Small intestine (tissue), 7 donors: Measurements from ENCODE around the gene S100A7A. TPM values are rescaled to one million over a fixed set of nuclear protein-coding genes. Genes with fewer than 3 reads are reported as not detected.
"Not testable (repeated sequence)": the region's sequence is repeated elsewhere in the genome, so short reads cannot be mapped to it uniquely, and the experiment has no call there.

Experiments
- DNase-seq, 2 donors: peaks; one replicate each; pipeline versions ENCODE4 v3.0.0 to v3.0.0-alpha.2; 2013
- FAIRE-seq: peaks from 2 replicates; lab custom pipeline; 2012; peaks lifted over from hg19 to GRCh38; lab: Jason Lieb, UNC
- H3K27ac ChIP-seq, 3 donors: one replicate each; pipeline ENCODE4 v1.5.1; 2013; ENCODE audit warnings: low read length in 2 of 3, mild to moderate bottlenecking in 2 of 3, control low read depth in 1 of 3, inconsistent platforms in 1 of 3, low read depth in 1 of 3, moderate library complexity in 1 of 3
- H3K27me3 ChIP-seq, 3 donors: one replicate each; pipeline ENCODE4 v1.6.1; 2013; ENCODE audit warnings: low read length in 3 of 3, inconsistent platforms in 1 of 3; ENCODE audit not compliant: control insufficient read depth in 3 of 3, insufficient read depth in 3 of 3
- H3K36me3 ChIP-seq, 3 donors: one replicate each; pipeline ENCODE4 v1.6.1; 2013; ENCODE audit warnings: low read length in 3 of 3, inconsistent platforms in 1 of 3, low read depth in 1 of 3, mild to moderate bottlenecking in 1 of 3, moderate library complexity in 1 of 3; ENCODE audit not compliant: control insufficient read depth in 3 of 3, insufficient read depth in 2 of 3
- H3K4me1 ChIP-seq, 3 donors: one replicate each; pipeline ENCODE4 v1.6.1; 2013; ENCODE audit warnings: low read length in 2 of 3, inconsistent platforms in 1 of 3, low read depth in 1 of 3, mild to moderate bottlenecking in 1 of 3, moderate library complexity in 1 of 3; ENCODE audit not compliant: control insufficient read depth in 3 of 3, insufficient read depth in 2 of 3
- H3K4me3 ChIP-seq, 3 donors: one replicate each; pipeline ENCODE4 v1.5.1; 2013; ENCODE audit warnings: low read length in 3 of 3, control low read depth in 1 of 3, inconsistent platforms in 1 of 3, low read depth in 1 of 3, mild to moderate bottlenecking in 1 of 3, moderate library complexity in 1 of 3
- H3K9me3 ChIP-seq, 2 donors: one replicate each; pipeline ENCODE4 v1.6.1; 2013; ENCODE audit warnings: low read depth in 1 of 2, low read length in 1 of 2; ENCODE audit not compliant: control insufficient read depth in 2 of 2, insufficient read depth in 1 of 2
- WGBS, 3 donors: extraction: QIAGEN DNeasy Blood & Tissue Kit; methylation state at CpG; one replicate each; pipeline ENCODE4 v1.1.7; 2013; 5-methylcytosine and 5-hydroxymethylcytosine counted together
- polyA plus RNA-seq, 4 donors: library from polyadenylated mRNA; stranded (reverse) in 3 of 4; unstranded in 1 of 4; fragments of 200-250 nt in 3 of 4; fragments of 120-200 nt in 1 of 4; gene quantifications; one replicate each; pipeline versions ENCODE4 v1.2.1 to v1.2.3, GENCODE V29; 2013
- donor health status: healthy with polysubstance abuse.
- donor health status: control.
- donor health status: control.
- donor health status: Bipolar disorder and iron deficiency.
- donor health status: healthy.

Gene S100A7A
- polyA plus RNA-seq, 4 donors, result not detected

DNA sequence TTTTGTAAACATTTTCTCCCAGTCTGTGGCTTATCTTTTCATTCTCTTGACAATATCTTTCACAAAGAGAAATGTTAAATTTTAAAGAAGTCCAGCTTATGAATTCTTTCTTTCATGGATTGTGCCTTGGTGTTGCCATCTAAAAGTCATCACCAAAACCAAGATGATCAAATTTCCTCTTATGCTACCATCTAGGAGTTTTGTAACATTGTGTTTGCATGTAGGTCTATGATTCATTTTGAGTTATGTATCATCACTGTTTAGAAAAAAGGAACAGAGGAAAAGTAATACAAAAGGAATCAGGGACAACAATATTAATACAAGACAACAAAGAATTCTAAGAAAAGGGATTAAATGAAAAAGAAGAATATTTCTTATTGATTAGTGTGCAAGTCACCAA, 46.4 kb downstream of the S100A7A start:
- not testable (repeated sequence) for DNase-seq, H3K4me1 ChIP-seq, H3K27ac ChIP-seq, H3K9me3 ChIP-seq, H3K36me3 ChIP-seq, FAIRE-seq, H3K4me3 ChIP-seq
- peaks cover 0 to 10% (median 0%) of the 10 kb centered on the region in 3 donors for H3K27me3 ChIP-seq

- peak; percentile 46 for DNase-seq
- Histone ChIP-seq H3K9me3 (peaks cover 0 to 3% of the 10 kb centered on the region in 2 donors), H3K36me3 (no peaks in the 10 kb centered on the region), H3K4me3 (no peak overlapping the region), H3K4me1 (peaks cover 0 to 3% (median 0%) of the 10 kb centered on the region in 3 donors), H3K27me3 (peaks cover 0 to 10% (median 0%) of the 10 kb centered on the region in 3 donors), H3K27ac (no peak overlapping the region)
- no peak for FAIRE-seq
- 20 to 24% (median 22%) methylated on average over 23 of the region's 23 CpGs for WGBS, 3 donors
These were observed 49.7 kb downstream of the S100A7A start for GRCh38 chr1:153465811-153466636.

GRCh38 chr1:153466908-153467307, 50.6 kb downstream of the S100A7A start:
- DNase-seq (no peak), FAIRE-seq (no peak)
- peaks cover 0 to 11% of the 10 kb centered on the region in 2 donors for H3K9me3 ChIP-seq
- WGBS, 3 donors, result 67 to 82% (median 78%) methylated on average over 5 of the region's 5 CpGs
- H3K4me1 ChIP-seq, result peaks cover 0 to 3% (median 0%) of the 10 kb centered on the region in 3 donors
- H3K27me3 ChIP-seq, result peaks cover 0 to 10% (median 0%) of the 10 kb centered on the region in 3 donors
- no peak overlapping the region for H3K27ac ChIP-seq
- no peak overlapping the region for H3K4me3 ChIP-seq
- H3K36me3 ChIP-seq, result no peaks in the 10 kb centered on the region

DNA sequence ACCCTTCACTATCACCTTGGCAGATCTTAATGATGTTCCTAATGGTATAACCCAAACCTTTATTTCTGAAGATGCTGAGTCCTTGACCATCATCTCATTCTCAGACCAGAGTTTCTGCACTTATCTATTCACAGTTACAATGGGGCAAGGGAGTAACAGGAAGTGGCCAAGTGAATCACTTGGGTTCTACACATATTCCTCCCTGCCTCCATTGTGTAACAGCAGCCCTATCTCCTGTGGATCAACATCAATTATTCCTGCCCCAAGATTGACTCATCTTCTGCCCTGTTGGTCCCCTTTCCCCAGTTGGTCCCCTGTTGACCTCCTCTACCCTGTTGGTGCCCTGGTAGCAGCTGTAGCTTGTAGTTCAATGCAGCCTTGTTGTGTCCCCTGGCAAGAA, 54.4 kb downstream of the S100A7A start:
- Histone ChIP-seq H3K4me3 (no peak overlapping the region), H3K36me3 (no peaks in the 10 kb centered on the region), H3K4me1 (peaks cover 0 to 3% (median 0%) of the 10 kb centered on the region in 3 donors), H3K27me3 (peaks cover 0 to 5% (median 0%) of the 10 kb centered on the region in 3 donors), H3K27ac (no peak overlapping the region), H3K9me3 (peaks cover 0 to 31% of the 10 kb centered on the region in 2 donors)
- FAIRE-seq (no peak), DNase-seq (no peak)

Other genes starting within 250 kb of the S100A7A start
- not detected for gene LELP1, start 213.1 kb upstream of the S100A7A start, polyA plus RNA-seq
- not detected for gene PRR9, start 198.9 kb upstream of the S100A7A start, polyA plus RNA-seq
- not detected for gene LORICRIN, start 156.8 kb upstream of the S100A7A start, polyA plus RNA-seq
- under 1 TPM in 1 of 4 donors, not detected in 3; 0.07 TPM for gene PGLYRP3, start 103.6 kb upstream of the S100A7A start, polyA plus RNA-seq
- under 1 TPM in 2 of 4 donors, not detected in 2; 0.18 to 0.33 TPM for gene PGLYRP4, start 67.7 kb upstream of the S100A7A start, polyA plus RNA-seq
- 100 to 1,000 TPM in 2 of 4 donors, 10 to 100 TPM in 2; 57.0 to 509 (median 97.5) TPM for gene S100A9, start 58.7 kb upstream of the S100A7A start, polyA plus RNA-seq
- 1 to 10 TPM in 2 of 4 donors, under 1 TPM in 1, not detected in 1; 0.85 to 6.7 (median 2.8) TPM for gene S100A12, start 40.9 kb upstream of the S100A7A start, polyA plus RNA-seq
- gene S100A8, start 25.4 kb upstream of the S100A7A start, polyA plus RNA-seq, result 100 to 1,000 TPM in 2 of 4 donors, 10 to 100 TPM in 2; 10.2 to 208 (median 86.3) TPM
- not detected for gene S100A7, start 44.1 kb downstream of the S100A7A start, polyA plus RNA-seq
- gene S100A6, start 119.5 kb downstream of the S100A7A start, polyA plus RNA-seq, result 1,000 to 10,000 TPM in 3 of 4 donors, 100 to 1,000 TPM in 1; 313 to 4,929 (median 1,988) TPM
- gene S100A5, start 124.4 kb downstream of the S100A7A start, polyA plus RNA-seq, result under 1 TPM in 1 of 4 donors, not detected in 3; 0.18 TPM
- gene S100A4, start 129.3 kb downstream of the S100A7A start, polyA plus RNA-seq, result 100 to 1,000 TPM in 2 of 4 donors, 10 to 100 TPM in 1, 1 to 10 TPM in 1; 7.6 to 230 (median 78.7) TPM
- gene S100A3, start 132.7 kb downstream of the S100A7A start, polyA plus RNA-seq, result 1 to 10 TPM in 2 of 4 donors, under 1 TPM in 1, not detected in 1; 0.06 to 4.3 (median 2.1) TPM
- gene S100A2, start 149.3 kb downstream of the S100A7A start, polyA plus RNA-seq, result 1 to 10 TPM in 3 of 4 donors, under 1 TPM in 1; 0.43 to 9.8 (median 4.5) TPM
- 100 to 1,000 TPM; 122 to 389 (median 315) TPM for gene S100A16, start 196.6 kb downstream of the S100A7A start, polyA plus RNA-seq
- gene S100A14, start 199.8 kb downstream of the S100A7A start, polyA plus RNA-seq, result 100 to 1,000 TPM; 356 to 952 (median 630) TPM
- 100 to 1,000 TPM in 2 of 4 donors, 10 to 100 TPM in 2; 50.1 to 132 (median 83.1) TPM for gene S100A13, start 211.0 kb downstream of the S100A7A start, polyA plus RNA-seq
- gene S100A1, start 211.9 kb downstream of the S100A7A start, polyA plus RNA-seq, result 10 to 100 TPM in 1 of 4 donors, 1 to 10 TPM in 3; 2.7 to 13.5 (median 3.5) TPM
- 10 to 100 TPM; 40.3 to 98.4 (median 49.4) TPM for gene CHTOP, start 217.5 kb downstream of the S100A7A start, polyA plus RNA-seq
- 10 to 100 TPM; 23.9 to 29.2 (median 26.5) TPM for gene SNAPIN, start 242.2 kb downstream of the S100A7A start, polyA plus RNA-seq